Upper lobe of right lung (tissue), 1 donor: ENCODE data around the gene CCT8. TPM values are rescaled to one million over a fixed set of nuclear protein-coding genes. Genes with fewer than 3 reads are reported as not detected.
"Not testable (repeated sequence)": the region's sequence is repeated elsewhere in the genome, so short reads cannot be mapped to it uniquely, and the experiment has no call there.

ENCODE experiments used
- ATAC-seq: fragments of 200-7000 bp; cut with Tn5 transposase; one replicate; pipeline ENCODE4 v1.9.1; 2020; ENCODE audit warnings: mild to moderate bottlenecking, moderate library complexity
- DNase-seq: peaks from one replicate; pipeline ENCODE4 v3.0.0-alpha.2; 2020
- H3K27ac ChIP-seq: fragments of 200-600 bp; one replicate; pipeline ENCODE4 v1.8.0; 2022
- H3K27me3 ChIP-seq: fragments of 200-600 bp; one replicate; pipeline ENCODE4 v1.8.0; 2022; ENCODE audit warnings: mild to moderate bottlenecking
- H3K36me3 ChIP-seq: fragments of 200-600 bp; one replicate; pipeline ENCODE4 v1.8.0; 2022
- H3K4me1 ChIP-seq: fragments of 200-600 bp; one replicate; pipeline ENCODE4 v1.8.0; 2022
- H3K4me3 ChIP-seq: fragments of 200-600 bp; one replicate; pipeline ENCODE4 v1.8.0; 2022; ENCODE audit warnings: mild to moderate bottlenecking
- H3K9me3 ChIP-seq: fragments of 200-600 bp; one replicate; pipeline ENCODE4 v1.8.0; 2022
- intact Hi-C: fragments of 100-400 bp; cut with DNase I; formaldehyde crosslinking; loops from one replicate; pipeline ENCODE4 v1.11.0; 2022
- total RNA-seq: library from RNA; stranded (reverse); fragmentation: NEBNext Ultra II Directional; extraction: Animal tissue kit (Norgen Biotek cat#: 25700); gene quantifications from one replicate; pipeline ENCODE4 v1.2.1, GENCODE V29; 2021
- TF ChIP-seq, protein P1 (sequence below): fragments of 200-600 bp; IDR thresholded peaks from one replicate; pipeline ENCODE4 v1.8.0; 2022; ENCODE audit warnings: antibody characterized with exemption
- donor health status: DM: no; HTN: yes; CAD: no; lungs with severe emphysema.

CCT8 gene
- total RNA-seq, 1 donor from 2014 or later, result 111 TPM

DNA sequence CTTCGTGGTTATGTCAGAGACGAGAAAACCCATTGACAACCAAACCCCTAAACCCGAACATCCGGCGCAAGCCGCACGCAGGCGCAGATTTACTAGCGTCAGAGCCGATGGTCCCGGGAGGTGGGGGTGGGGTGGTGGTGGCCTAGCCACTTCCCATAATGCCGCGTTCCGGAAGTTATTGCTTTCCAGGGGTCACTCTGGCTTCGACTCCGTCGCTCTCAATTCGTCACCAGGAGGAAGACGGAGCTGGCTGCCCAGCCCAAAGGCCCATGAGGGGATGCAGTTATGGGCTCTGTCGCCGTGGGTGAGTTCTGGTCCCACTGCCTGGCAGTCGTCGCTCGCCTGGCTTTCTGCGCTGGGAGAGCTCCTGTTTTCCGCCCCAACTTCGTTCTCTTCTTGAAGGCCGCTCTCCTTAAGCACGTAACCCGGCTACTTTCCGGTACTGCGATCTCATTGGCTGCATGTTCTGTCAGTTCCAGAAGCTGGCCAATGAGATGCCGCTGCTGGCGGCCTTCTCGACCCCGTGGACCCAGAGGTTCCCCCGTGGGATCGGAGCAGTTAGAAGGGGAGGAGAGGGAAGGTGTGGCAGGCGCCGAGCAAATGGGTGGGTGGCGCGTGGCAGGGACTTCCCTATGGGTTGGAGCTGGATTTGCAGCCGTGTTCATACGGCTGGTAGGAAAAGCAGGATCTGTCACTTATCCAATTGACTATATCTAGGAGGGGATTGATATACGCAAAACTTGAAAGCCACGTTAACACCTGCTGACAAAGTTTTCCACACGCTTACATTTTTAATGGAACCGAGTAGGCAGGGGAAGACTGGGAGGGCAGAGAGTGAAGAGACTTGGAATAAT, 48.7 kb downstream of the CCT8 start, which contains the start of gene USP16:
Gene USP16 (plus strand): TSS at position 195 of the 854 bp plus-strand sequence. CDS start 3,246 bp downstream, outside the sequence.
- ATAC-seq (peak; percentile 98), DNase-seq (peak; percentile 95)
- TF ChIP-seq, protein P1, sequence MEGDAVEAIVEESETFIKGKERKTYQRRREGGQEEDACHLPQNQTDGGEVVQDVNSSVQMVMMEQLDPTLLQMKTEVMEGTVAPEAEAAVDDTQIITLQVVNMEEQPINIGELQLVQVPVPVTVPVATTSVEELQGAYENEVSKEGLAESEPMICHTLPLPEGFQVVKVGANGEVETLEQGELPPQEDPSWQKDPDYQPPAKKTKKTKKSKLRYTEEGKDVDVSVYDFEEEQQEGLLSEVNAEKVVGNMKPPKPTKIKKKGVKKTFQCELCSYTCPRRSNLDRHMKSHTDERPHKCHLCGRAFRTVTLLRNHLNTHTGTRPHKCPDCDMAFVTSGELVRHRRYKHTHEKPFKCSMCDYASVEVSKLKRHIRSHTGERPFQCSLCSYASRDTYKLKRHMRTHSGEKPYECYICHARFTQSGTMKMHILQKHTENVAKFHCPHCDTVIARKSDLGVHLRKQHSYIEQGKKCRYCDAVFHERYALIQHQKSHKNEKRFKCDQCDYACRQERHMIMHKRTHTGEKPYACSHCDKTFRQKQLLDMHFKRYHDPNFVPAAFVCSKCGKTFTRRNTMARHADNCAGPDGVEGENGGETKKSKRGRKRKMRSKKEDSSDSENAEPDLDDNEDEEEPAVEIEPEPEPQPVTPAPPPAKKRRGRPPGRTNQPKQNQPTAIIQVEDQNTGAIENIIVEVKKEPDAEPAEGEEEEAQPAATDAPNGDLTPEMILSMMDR, result peak; percentile 19
- H3K9me3 ChIP-seq, result no peaks in the 10 kb centered on the region
- peaks cover 29% of the 10 kb centered on the region for H3K4me1 ChIP-seq
- no peaks in the 10 kb centered on the region for H3K27me3 ChIP-seq
- intact Hi-C loops, result no loop called here
- H3K36me3 ChIP-seq, result peaks cover 8% of the 10 kb centered on the region
- H3K27ac ChIP-seq, result peak within 1 kb of the TSS; percentile 99
- peak within 1 kb of the TSS; percentile 73 for H3K4me3 ChIP-seq

DNA sequence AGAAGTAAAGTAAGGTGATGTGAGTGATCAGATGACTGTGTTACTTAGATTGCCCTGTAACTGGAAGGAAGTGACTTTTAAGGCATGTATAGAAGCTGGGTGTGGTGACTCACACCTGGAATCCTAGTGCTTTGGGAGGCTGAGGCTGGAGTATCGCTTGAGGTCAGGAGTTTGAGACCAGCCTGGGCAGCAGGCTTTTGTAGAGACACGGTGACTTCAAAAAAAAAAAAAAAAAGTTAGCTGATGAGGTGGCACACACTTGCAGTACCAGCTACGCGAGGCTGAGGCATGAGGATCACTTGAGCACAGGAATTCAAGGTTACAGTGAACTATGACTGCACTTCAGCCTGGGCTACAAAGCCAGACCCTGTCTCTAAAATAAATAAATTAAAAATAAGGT, 51.3 kb downstream of the CCT8 start:
- intact Hi-C loops, result no loop called here
- no peak overlapping the region for H3K27ac ChIP-seq

GRCh38 chr21:29018540-29018939, 54.9 kb downstream of the CCT8 start:
- no peak for DNase-seq
- TF ChIP-seq, protein P1, result no peak
- H3K36me3 ChIP-seq, result no peaks in the 10 kb centered on the region
- H3K4me1 ChIP-seq, result peaks cover 11% of the 10 kb centered on the region
- intact Hi-C loops, result no loop called here
- H3K27ac ChIP-seq, result peak overlapping the region; percentile 88
- peak; percentile 17 for ATAC-seq
- H3K27me3 ChIP-seq, result no peaks in the 10 kb centered on the region
- peak overlapping the region; percentile 86 for H3K4me3 ChIP-seq
- no peaks in the 10 kb centered on the region for H3K9me3 ChIP-seq

More for the DNA sequence above, 51.3 kb downstream of the CCT8 start:
- TF ChIP-seq, protein P1, result no peak
- Histone ChIP-seq H3K27me3 (no peaks in the 10 kb centered on the region), H3K4me3 (no peak overlapping the region), H3K36me3 (no peaks in the 10 kb centered on the region), H3K9me3 (no peaks in the 10 kb centered on the region), H3K4me1 (peaks cover 36% of the 10 kb centered on the region)
- DNase-seq (no peak), ATAC-seq (no peak)

DNA sequence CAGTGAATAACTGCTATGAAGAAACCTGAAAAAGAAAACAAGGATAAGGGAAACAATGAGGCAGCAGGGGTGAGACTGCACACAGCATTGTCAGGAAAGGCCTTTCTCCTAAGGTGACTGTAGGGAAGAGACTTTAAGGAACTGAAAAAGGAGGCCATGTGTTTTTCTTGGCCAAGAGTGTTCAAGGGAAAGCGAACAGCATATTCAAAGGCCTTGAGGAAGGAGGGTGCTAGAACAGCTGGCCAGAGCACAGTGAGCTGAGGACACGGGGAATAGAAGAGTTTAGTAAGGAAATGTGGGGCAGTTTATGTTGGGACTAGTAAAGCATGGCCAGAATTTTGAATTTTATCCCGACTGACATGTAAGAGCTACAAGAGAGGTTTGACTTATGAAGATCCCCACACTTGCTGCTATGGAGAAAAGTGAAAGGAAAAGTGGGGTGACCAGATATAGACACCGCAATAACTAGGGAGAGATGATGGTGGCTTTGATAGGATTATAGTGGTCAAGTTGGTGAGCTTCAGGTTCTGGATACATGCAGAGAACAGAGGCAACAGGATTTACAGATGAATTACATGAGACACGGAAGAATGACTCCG, 55.7 kb downstream of the CCT8 start:
- H3K4me1 ChIP-seq, result peaks cover 11% of the 10 kb centered on the region
- TF ChIP-seq, protein P1, result no peak
- ATAC-seq (peak; percentile 43), DNase-seq (no peak)
- no peaks in the 10 kb centered on the region for H3K27me3 ChIP-seq
- intact Hi-C loops, result no loop called here
- H3K36me3 ChIP-seq, result no peaks in the 10 kb centered on the region
- no peaks in the 10 kb centered on the region for H3K9me3 ChIP-seq
- peak overlapping the region; percentile 86 for H3K4me3 ChIP-seq
- H3K27ac ChIP-seq, result no peak overlapping the region

DNA sequence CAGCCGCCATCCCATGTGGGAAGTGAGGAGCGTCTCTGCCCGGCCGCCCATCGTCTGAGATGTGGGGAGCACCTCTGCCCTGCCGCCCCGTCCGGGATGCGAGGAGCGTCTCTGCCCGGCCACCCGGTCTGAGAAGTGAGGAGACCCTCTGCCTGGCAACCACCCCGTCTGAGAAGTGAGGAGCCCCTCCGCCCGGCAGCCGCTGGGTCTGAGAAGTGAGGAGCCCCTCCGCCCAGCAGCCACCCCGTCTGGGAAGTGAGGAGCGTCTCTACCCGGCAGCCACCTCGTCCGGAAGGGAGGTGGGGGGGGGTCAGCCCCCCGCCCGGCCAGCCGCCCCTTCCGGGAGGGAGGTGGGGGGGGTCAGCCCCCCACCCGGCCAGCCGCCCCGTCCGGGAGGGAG, 62.2 kb downstream of the CCT8 start:
- peaks cover 23% of the 10 kb centered on the region for H3K36me3 ChIP-seq
- H3K4me1 ChIP-seq, H3K4me3 ChIP-seq, ATAC-seq, H3K27ac ChIP-seq, H3K27me3 ChIP-seq, intact Hi-C loops, DNase-seq, H3K9me3 ChIP-seq: not testable (repeated sequence)

DNA sequence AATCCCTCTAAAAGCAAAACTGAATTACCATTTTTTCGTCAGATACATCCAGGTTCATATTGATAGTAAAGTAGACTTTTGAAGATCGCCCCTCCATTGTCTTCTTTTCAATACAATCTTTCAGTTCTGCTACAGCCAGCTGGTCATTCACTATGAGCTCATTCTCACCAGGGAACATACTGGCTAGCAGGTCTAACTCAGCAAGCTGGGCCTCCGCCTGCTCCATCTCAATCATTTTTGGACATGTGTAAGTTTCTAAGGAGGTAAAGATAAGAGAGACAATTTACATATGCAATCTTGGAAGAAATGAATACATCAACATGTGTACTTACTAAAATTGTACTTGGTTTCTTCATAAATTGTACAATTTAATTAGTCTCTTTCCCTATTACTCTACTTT, 65.1 kb downstream of the CCT8 start:
- Histone ChIP-seq H3K4me1 (peaks cover 3% of the 10 kb centered on the region), H3K27ac (no peak overlapping the region), H3K36me3 (peaks cover 23% of the 10 kb centered on the region), H3K4me3 (no peak overlapping the region), H3K27me3 (no peaks in the 10 kb centered on the region), H3K9me3 (no peaks in the 10 kb centered on the region)
- TF ChIP-seq, protein P1, result no peak
- DNase-seq (no peak), ATAC-seq (no peak)
- intact Hi-C loops, result no loop called here
